ENCODE data around the gene PCDH8. TPM values are rescaled to one million over a fixed set of nuclear protein-coding genes. Genes with fewer than 3 reads are reported as not detected.

Gene PCDH8
- total RNA-seq, 1 experiment from 2014 or later: 2.1 TPM

DNA sequence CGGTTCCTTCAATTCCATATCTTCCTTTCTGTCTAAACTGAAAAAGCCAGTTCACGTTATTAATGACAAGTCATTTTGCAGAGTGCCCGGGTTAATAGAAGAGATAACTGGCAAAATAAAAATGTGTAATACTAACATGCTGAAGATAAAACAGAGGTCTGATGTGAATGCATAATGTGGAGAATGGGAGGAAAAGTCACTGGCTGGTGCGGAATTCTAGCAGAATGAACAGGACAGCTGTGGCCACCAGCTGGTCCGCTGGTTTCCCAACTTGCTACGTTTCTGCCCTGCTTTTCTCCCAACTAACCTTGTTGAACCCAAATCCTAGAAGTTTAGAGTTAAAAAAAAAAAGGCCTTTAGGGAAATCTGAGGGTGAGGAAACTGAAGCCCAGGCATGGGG lies 42.4 kb downstream of the PCDH8 start:
- H3K9me3 Mint-ChIP-seq: no peaks in the 10 kb centered on the region
- no peak overlapping the region for H3K23ac ChIP-seq (ENCODE audit: insufficient read length, low read depth, low read length)
- no peaks in the 10 kb centered on the region for H4K20me1 ChIP-seq (ENCODE audit: control insufficient read depth, insufficient read depth, insufficient read length)
- H3K27ac ChIP-seq (ENCODE audit: insufficient read length, low read depth, low read length): no peak overlapping the region
- H2BK20ac ChIP-seq (ENCODE audit: low read depth, low read length, poor library complexity, severe bottlenecking): no peak overlapping the region
- H2AFZ ChIP-seq (ENCODE audit: low read length): no peak overlapping the region
- H4K8ac ChIP-seq (replicated peaks; ENCODE audit: insufficient read length, low read depth, low read length): no peak overlapping the region
- peaks cover 2% of the 10 kb centered on the region; the same call in 1 of the 2 replicates for H3K4me1 ChIP-seq (ENCODE audit: insufficient read depth, low read length)
- no peak overlapping the region for H2BK15ac ChIP-seq (ENCODE audit: low read depth, low read length)
- H4K91ac ChIP-seq (ENCODE audit: insufficient read length, low read depth, low read length): no peak overlapping the region
- no peak overlapping the region for H3K4me3 Mint-ChIP-seq
- no peak overlapping the region for H3K56ac ChIP-seq (ENCODE audit: insufficient read length, low read depth, low read length)
- TF ChIP-seq, protein P1, sequence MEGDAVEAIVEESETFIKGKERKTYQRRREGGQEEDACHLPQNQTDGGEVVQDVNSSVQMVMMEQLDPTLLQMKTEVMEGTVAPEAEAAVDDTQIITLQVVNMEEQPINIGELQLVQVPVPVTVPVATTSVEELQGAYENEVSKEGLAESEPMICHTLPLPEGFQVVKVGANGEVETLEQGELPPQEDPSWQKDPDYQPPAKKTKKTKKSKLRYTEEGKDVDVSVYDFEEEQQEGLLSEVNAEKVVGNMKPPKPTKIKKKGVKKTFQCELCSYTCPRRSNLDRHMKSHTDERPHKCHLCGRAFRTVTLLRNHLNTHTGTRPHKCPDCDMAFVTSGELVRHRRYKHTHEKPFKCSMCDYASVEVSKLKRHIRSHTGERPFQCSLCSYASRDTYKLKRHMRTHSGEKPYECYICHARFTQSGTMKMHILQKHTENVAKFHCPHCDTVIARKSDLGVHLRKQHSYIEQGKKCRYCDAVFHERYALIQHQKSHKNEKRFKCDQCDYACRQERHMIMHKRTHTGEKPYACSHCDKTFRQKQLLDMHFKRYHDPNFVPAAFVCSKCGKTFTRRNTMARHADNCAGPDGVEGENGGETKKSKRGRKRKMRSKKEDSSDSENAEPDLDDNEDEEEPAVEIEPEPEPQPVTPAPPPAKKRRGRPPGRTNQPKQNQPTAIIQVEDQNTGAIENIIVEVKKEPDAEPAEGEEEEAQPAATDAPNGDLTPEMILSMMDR (conservative IDR thresholded peaks at IDR 0.05): no peak
- no peak overlapping the region for H2BK12ac ChIP-seq (ENCODE audit: insufficient read length, low read depth, low read length)
- H3K23me2 ChIP-seq (ENCODE audit: insufficient read length, low read depth, low read length, poor library complexity, severe bottlenecking): no peaks in the 10 kb centered on the region
- no peaks in the 10 kb centered on the region for H3K27me3 ChIP-seq (ENCODE audit: insufficient read depth, low read length)
- H3K14ac ChIP-seq (ENCODE audit: insufficient read depth, low read length): no peak overlapping the region
- no peak overlapping the region for H2BK5ac ChIP-seq (ENCODE audit: insufficient read length, low read length)
- H3K9me3 ChIP-seq (ENCODE audit: control insufficient read depth, low read depth, low read length): no peaks in the 10 kb centered on the region
- H3K18ac ChIP-seq (ENCODE audit: insufficient read length, low read depth, low read length): no peak overlapping the region
- no peaks in the 10 kb centered on the region for H3K79me1 ChIP-seq (ENCODE audit: insufficient read depth, low read depth, low read length, poor library complexity, severe bottlenecking)
- no peak overlapping the region for H3K9ac ChIP-seq (ENCODE audit: extremely low read depth, insufficient read length, low read length)
- H3K79me2 ChIP-seq (ENCODE audit: insufficient read depth, low read length): no peaks in the 10 kb centered on the region
- H4K5ac ChIP-seq (ENCODE audit: insufficient read length, low read depth, low read length): no peak overlapping the region
- peaks cover 19 to 20% of the 10 kb centered on the region in 2 experiments for H3K4me1 Mint-ChIP-seq
- H3K4me2 ChIP-seq (ENCODE audit: insufficient read depth, insufficient read length, low read length): no peak overlapping the region
- H3K27me3 Mint-ChIP-seq (ENCODE audit: low read depth): peaks cover 3% of the 10 kb centered on the region; the same call in 1 of the 2 replicates
- no peak overlapping the region for H3K27ac Mint-ChIP-seq
- H2AK5ac ChIP-seq (ENCODE audit: insufficient read length, low read length): no peak overlapping the region
- DNase-seq: no peak
- no peak overlapping the region for H3T11ph ChIP-seq (ENCODE audit: low read length)
- no peak overlapping the region for H2BK120ac ChIP-seq (ENCODE audit: low read depth, low read length, poor library complexity, severe bottlenecking)
- H3K36me3 Mint-ChIP-seq (ENCODE audit: insufficient read depth in 1 of 3, low read depth in 3 of 3): no peaks in the 10 kb centered on the region
- WGBS (ENCODE audit: extremely low coverage, insufficient read length, low lambda C conversion rate): no CpG with 5 or more reads among the region's 6 CpGs
- no peak overlapping the region for H3K4ac ChIP-seq (ENCODE audit: low read depth, low read length)
